Smooth muscle cell of the pulmonary artery (primary cell): ENCODE results near the gene ADAMTS14. TPM values are rescaled to one million over a fixed set of nuclear protein-coding genes. Genes with fewer than 3 reads are reported as not detected.

Source experiments
- total RNA-seq: library from RNA; depleted of rRNA; stranded (reverse); fragments of >200 nt; gene quantifications from 2 replicates; pipeline ENCODE4 v1.2.3, GENCODE V29; 2014

ADAMTS14 gene, protein sequence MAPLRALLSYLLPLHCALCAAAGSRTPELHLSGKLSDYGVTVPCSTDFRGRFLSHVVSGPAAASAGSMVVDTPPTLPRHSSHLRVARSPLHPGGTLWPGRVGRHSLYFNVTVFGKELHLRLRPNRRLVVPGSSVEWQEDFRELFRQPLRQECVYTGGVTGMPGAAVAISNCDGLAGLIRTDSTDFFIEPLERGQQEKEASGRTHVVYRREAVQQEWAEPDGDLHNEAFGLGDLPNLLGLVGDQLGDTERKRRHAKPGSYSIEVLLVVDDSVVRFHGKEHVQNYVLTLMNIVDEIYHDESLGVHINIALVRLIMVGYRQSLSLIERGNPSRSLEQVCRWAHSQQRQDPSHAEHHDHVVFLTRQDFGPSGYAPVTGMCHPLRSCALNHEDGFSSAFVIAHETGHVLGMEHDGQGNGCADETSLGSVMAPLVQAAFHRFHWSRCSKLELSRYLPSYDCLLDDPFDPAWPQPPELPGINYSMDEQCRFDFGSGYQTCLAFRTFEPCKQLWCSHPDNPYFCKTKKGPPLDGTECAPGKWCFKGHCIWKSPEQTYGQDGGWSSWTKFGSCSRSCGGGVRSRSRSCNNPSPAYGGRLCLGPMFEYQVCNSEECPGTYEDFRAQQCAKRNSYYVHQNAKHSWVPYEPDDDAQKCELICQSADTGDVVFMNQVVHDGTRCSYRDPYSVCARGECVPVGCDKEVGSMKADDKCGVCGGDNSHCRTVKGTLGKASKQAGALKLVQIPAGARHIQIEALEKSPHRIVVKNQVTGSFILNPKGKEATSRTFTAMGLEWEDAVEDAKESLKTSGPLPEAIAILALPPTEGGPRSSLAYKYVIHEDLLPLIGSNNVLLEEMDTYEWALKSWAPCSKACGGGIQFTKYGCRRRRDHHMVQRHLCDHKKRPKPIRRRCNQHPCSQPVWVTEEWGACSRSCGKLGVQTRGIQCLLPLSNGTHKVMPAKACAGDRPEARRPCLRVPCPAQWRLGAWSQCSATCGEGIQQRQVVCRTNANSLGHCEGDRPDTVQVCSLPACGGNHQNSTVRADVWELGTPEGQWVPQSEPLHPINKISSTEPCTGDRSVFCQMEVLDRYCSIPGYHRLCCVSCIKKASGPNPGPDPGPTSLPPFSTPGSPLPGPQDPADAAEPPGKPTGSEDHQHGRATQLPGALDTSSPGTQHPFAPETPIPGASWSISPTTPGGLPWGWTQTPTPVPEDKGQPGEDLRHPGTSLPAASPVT
- total RNA-seq, result 2.5 TPM in 2 replicates

DNA sequence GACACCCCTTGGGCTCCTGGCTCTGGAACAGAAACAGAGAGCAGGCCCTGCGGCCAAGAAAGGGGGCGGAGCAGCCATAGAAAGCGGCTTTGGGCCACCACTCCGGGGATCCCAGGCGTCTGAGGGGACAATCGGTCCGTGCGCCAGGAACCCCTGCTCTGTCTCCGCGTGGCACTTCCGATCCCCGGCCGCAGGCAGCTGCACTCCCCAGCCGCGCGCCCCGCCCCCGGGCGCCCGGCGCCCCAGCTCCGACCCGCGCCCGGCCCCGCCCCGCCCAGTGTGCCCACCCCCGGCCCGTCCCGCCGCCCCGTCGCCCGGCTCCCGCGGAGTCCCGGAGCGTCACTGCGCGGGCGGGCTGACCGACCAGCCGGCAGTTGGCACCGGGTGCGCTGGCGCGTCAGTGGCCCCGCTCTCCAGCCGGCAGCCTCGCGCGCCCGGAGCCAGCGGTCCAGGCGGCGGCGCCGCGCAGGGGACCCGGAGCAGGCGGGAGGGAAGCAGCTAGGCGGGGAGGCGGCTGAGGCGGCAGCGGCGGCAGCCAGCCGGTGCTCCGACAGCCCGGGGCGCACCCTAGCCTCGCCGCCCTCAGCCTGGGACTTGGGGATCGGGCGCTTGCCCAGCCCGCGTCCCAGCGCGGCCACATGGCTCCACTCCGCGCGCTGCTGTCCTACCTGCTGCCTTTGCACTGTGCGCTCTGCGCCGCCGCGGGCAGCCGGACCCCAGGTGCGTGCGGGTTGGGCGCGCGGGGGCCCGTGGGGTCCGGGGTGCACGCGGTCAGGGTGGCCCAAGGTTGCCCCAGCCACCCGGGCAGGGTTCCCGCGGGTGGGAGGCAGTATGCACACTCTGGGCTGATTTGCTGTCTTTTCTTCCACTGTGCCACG, at the start of gene ADAMTS14:
Gene ADAMTS14, plus strand, starts transcription at position 342 of the 878 bp plus-strand sequence. Its CDS starts 297 bp downstream, at position 639.

DNA sequence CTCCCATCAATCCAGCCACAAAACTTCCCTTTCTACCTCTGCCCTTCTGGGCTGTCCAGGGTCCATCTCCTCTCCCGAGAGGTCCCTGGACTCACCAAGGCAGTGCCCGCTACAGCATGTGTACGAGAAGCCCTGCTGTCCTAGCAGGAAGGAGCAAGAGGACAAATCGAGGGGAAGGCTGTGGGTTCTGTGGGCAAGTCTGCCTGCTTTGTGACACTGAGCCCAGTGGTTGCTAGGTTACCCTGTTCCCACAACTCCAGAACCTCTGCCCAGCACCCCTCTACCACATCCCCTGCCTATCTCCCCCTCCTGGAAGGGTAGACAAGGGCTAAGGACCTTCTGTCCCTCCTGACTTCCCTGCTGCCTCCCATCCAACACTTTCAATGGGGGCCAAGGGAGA, 112.9 kb downstream of the ADAMTS14 start, which contains the start of gene TBATA:
Gene TBATA, minus strand, starts transcription at position 188 of the 400 bp plus-strand sequence. CDS start 1,998 bp downstream, outside the sequence.

Other genes starting within 250 kb of the ADAMTS14 start
- gene NODAL, start 230.8 kb upstream of the ADAMTS14 start, total RNA-seq, result not detected in 2 replicates
- gene PALD1, start 193.7 kb upstream of the ADAMTS14 start, total RNA-seq, result 0.40 and 1.4 TPM in 2 replicates
- not detected in 2 replicates for gene PRF1, start 69.8 kb upstream of the ADAMTS14 start, total RNA-seq
- gene TBATA, start 112.9 kb downstream of the ADAMTS14 start, total RNA-seq, result not detected in 2 replicates
- gene SGPL1, start 143.4 kb downstream of the ADAMTS14 start, total RNA-seq, result 26.0 and 31.9 TPM in 2 replicates
- 39.1 and 47.3 TPM in 2 replicates for gene PCBD1, start 216.1 kb downstream of the ADAMTS14 start, total RNA-seq